Fibroblast of lung (primary cell): ENCODE data around the gene PGF.

ENCODE experiments used
- CTCF ChIP-seq, 2 donors: IDR thresholded peaks in 1 of 2; conservative IDR thresholded peaks in 1 of 2; 1 replicate in 1 of 2; 2 replicates in 1 of 2; pipeline ENCODE4 v1.5.1; 2011 to 2012; ENCODE audit warnings: low read length in 2 of 2, control low read depth in 1 of 2, inconsistent platforms in 1 of 2, low read depth in 1 of 2, mild to moderate bottlenecking in 1 of 2
- EZH2 ChIP-seq: IDR thresholded peaks from 2 replicates; pipeline ENCODE4 v1.5.1; 2012; ENCODE audit warnings: low read length, control low read depth, mild to moderate bottlenecking; ENCODE audit errors: missing control alignments

GRCh38 chr14:74975059-74975810, 19.8 kb upstream of the PGF start:
- no peak for TF ChIP-seq CTCF (conservative IDR thresholded peaks at IDR 0.05 in 1 of 2, IDR thresholded peaks at IDR 0.05 in 1 of 2; ENCODE audit: low read depth in 1 of 2, low read length in 2 of 2)
- no peak for TF ChIP-seq EZH2
